Stimulated activated CD8-positive, alpha-beta memory T cell treated with anti-CD3 and anti-CD28 coated beads, Interleukin-4, amount 100 ng/mL, for 48 hours (primary cell): Measurements from ENCODE around the gene KAT14.
"Not testable (repeated sequence)": the region's sequence is repeated elsewhere in the genome, so short reads cannot be mapped to it uniquely, and the experiment has no call there.

Source experiments
- DNase-seq: peaks from one replicate; pipeline ENCODE4 v3.0.0-alpha.2; 2020

Gene KAT14

DNA sequence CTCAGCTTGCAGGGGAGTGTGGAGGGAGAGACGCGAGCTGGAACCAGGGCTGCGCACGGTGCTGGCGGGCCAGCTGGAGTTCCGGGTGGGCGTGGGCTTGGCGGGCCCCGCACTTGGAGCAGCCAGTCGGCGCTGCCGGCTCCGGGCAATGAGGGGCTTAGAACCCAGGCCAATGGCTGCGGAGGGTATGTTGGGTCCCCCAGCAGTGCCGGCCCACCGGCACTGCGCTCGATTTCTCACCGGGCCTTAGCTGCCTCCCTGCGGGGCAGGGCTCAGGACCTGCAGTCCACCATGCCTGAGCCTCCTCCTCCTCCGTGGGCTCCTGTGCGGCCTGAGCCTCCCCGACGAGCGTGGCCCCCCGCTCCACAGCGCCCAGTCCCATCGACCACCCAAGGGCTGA lies 89.1 kb downstream of the KAT14 start:
- DNase-seq = not testable (repeated sequence)

DNA sequence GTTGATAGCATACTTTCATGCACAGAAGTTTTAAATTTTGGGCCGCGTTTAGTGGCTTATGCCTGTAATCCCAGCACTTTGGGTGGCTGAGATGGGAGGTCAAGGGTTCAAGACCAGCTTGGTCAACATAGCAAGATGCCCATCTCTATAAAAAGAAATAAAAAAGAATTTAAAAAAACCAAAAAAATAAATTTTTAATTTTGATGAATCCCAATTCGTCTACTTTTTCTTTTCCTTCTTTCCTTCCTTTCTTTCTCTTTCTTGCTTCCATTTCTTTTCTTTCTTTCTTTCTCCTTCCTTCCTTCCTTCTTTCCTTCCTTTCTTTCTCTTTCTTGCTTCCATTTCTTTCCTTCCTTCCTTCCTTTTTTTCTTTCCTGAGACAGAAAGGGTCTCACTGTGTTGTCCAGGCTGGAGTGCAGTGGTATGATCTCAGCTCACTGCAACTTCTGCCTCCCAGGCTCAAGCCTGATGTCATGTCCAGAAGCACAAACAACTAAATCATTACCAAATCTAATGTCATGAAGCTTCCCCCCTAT lies 95.8 kb downstream of the KAT14 start:
- no peak for DNase-seq
